Breast epithelium (tissue), 4 donors: ENCODE results near the gene SFI1. TPM values are rescaled to one million over a fixed set of nuclear protein-coding genes. Genes with fewer than 3 reads are reported as not detected.

Experiments
- DNase-seq, 2 donors: peaks; one replicate each; pipeline ENCODE4 v3.0.0-alpha.2; 2019; ENCODE audit warnings: low spot score in 2 of 2
- H3K27ac ChIP-seq, 2 donors: fragments of 200-600 bp; sonication (generic) in 1 of 2; one replicate each; pipeline ENCODE4 v1.5.1; 2016 to 2019; ENCODE audit warnings: mild to moderate bottlenecking in 1 of 2
- H3K27me3 ChIP-seq, 2 donors: fragments of 200-600 bp; sonication (generic) in 1 of 2; one replicate each; pipeline versions ENCODE4 v1.5.1 to v1.6.0; 2017 to 2019; ENCODE audit warnings: control low read depth in 1 of 2, mild to moderate bottlenecking in 1 of 2
- H3K36me3 ChIP-seq: fragments of 200-600 bp; one replicate; pipeline ENCODE4 v1.5.1; 2019
- H3K4me1 ChIP-seq, 2 donors: fragments of 200-600 bp; sonication (generic); one replicate each; pipeline ENCODE4 v1.5.1; 2016 to 2019; ENCODE audit warnings: control low read depth in 1 of 2
- H3K4me3 ChIP-seq, 3 donors: fragments of 200-600 bp; sonication (generic); 1 replicate in 2 of 3; 2 replicates in 1 of 3; pipeline ENCODE4 v1.5.1; 2016 to 2019; ENCODE audit warnings: mild to moderate bottlenecking in 3 of 3, moderate library complexity in 2 of 3
- H3K9me3 ChIP-seq, 2 donors: fragments of 200-600 bp; sonication (generic) in 1 of 2; one replicate each; pipeline ENCODE4 v1.5.1; 2016 to 2019; ENCODE audit warnings: control low read depth in 1 of 2
- CTCF ChIP-seq, 3 donors: fragments of 450-650 bp; IDR thresholded peaks; one replicate each; pipeline ENCODE4 v1.5.1; 2016 to 2017; ENCODE audit warnings: antibody characterized with exemption in 3 of 3, mild to moderate bottlenecking in 3 of 3, moderate library complexity in 3 of 3
- POLR2A ChIP-seq: fragments of 450-650 bp; IDR thresholded peaks from one replicate; pipeline ENCODE4 v1.6.1; 2016; ENCODE audit warnings: antibody characterized with exemption, mild to moderate bottlenecking, moderate library complexity
- POLR2AphosphoS5 ChIP-seq, 3 donors: sonication (generic); formaldehyde crosslinking; IDR thresholded peaks; one replicate each; pipeline ENCODE4 v1.6.1; 2017; ENCODE audit warnings: antibody characterized with exemption in 3 of 3
- intact Hi-C: fragments of 100-400 bp; cut with DNase I; formaldehyde crosslinking; loops from one replicate; pipeline ENCODE4 v1.15.1; 2023; ENCODE audit warnings: low total_unique reads
- total RNA-seq, 3 donors: library from RNA; depleted of rRNA; stranded (reverse); fragments of >200 nt; gene quantifications; one replicate each; pipeline ENCODE4 v1.1.0, GENCODE V29; 2016

The SFI1 gene
- total RNA-seq, 3 donors from 2014 or later, result 17.4 to 62.9 (median 42.1) TPM

- no peaks in the 10 kb centered on the region for H3K4me1 ChIP-seq
- no peak for DNase-seq
- no peak overlapping the region for H3K4me3 ChIP-seq
- H3K27ac ChIP-seq, result no peak overlapping the region
- TF ChIP-seq POLR2AphosphoS5 (IDR thresholded peaks at IDR 0.05), result no peak
- no peak for TF ChIP-seq POLR2A
- TF ChIP-seq CTCF (IDR thresholded peaks at IDR 0.05), result no peak
- intact Hi-C loops, result no loop called here
- no peaks in the 10 kb centered on the region for H3K27me3 ChIP-seq
- no peaks in the 10 kb centered on the region for H3K9me3 ChIP-seq
- H3K36me3 ChIP-seq, result no peaks in the 10 kb centered on the region
Measured at GRCh38 chr22:31604137-31604705, 107.9 kb downstream of the SFI1 start.

GRCh38 chr22:31604746-31605705, 108.7 kb downstream of the SFI1 start:
- Histone ChIP-seq H3K27me3 (no peaks in the 10 kb centered on the region), H3K27ac (no peak overlapping the region), H3K36me3 (no peaks in the 10 kb centered on the region), H3K9me3 (no peaks in the 10 kb centered on the region), H3K4me3 (no peak overlapping the region), H3K4me1 (no peaks in the 10 kb centered on the region)
- TF ChIP-seq POLR2AphosphoS5 (IDR thresholded peaks at IDR 0.05), result no peak
- DNase-seq, result no peak
- intact Hi-C loops, result no loop called here

GRCh38 chr22:31605851-31606585, 109.7 kb downstream of the SFI1 start:
- no peak overlapping the region for H3K27ac ChIP-seq
- no peaks in the 10 kb centered on the region for H3K9me3 ChIP-seq
- no peak for TF ChIP-seq POLR2AphosphoS5 (IDR thresholded peaks at IDR 0.05)
- TF ChIP-seq POLR2A, result no peak
- no peak for TF ChIP-seq CTCF (IDR thresholded peaks at IDR 0.05)
- intact Hi-C loops, result no loop called here
- no peaks in the 10 kb centered on the region for H3K36me3 ChIP-seq
- no peak for DNase-seq
- no peak overlapping the region for H3K4me3 ChIP-seq
- H3K4me1 ChIP-seq, result no peaks in the 10 kb centered on the region
- no peaks in the 10 kb centered on the region for H3K27me3 ChIP-seq

- DNase-seq, result no peak
- no peaks in the 10 kb centered on the region for H3K4me1 ChIP-seq
- no peak overlapping the region for H3K4me3 ChIP-seq
- intact Hi-C loops, result no loop called here
- H3K36me3 ChIP-seq, result no peaks in the 10 kb centered on the region
- H3K27ac ChIP-seq, result no peak overlapping the region
- no peaks in the 10 kb centered on the region for H3K27me3 ChIP-seq
- H3K9me3 ChIP-seq, result no peaks in the 10 kb centered on the region
- no peak for TF ChIP-seq POLR2A
- no peak for TF ChIP-seq CTCF (IDR thresholded peaks at IDR 0.05)
- TF ChIP-seq POLR2AphosphoS5 (IDR thresholded peaks at IDR 0.05), result no peak
Measured at GRCh38 chr22:31607696-31608095, 111.4 kb downstream of the SFI1 start.

- H3K4me1 ChIP-seq, result peaks cover 0 to 5% of the 10 kb centered on the region in 2 donors
- TF ChIP-seq POLR2AphosphoS5 (IDR thresholded peaks at IDR 0.05) (no peak), CTCF (IDR thresholded peaks at IDR 0.05) (no peak), POLR2A (no peak)
- DNase-seq, result no peak
- no peak overlapping the region for H3K27ac ChIP-seq
- intact Hi-C loops, result no loop called here
- H3K4me3 ChIP-seq, result no peak overlapping the region
- no peaks in the 10 kb centered on the region for H3K9me3 ChIP-seq
- no peaks in the 10 kb centered on the region for H3K36me3 ChIP-seq
- H3K27me3 ChIP-seq, result no peaks in the 10 kb centered on the region
Measured at GRCh38 chr22:31609716-31610115, 113.4 kb downstream of the SFI1 start.
